Measurements from ENCODE around the gene DYNLT2. TPM values are rescaled to one million over a fixed set of nuclear protein-coding genes. Genes with fewer than 3 reads are reported as not detected.
A peak's percentile ranks its signal among the peaks of the same experiment; 100 is the strongest.

Gene DYNLT2
- total RNA-seq (2014; rRNA removed; shearing (Covaris generic)): 1.2 and 1.3 TPM in 2 replicates
- polyA plus RNA-seq (2014; cell fraction: nucleus; rRNA removed): 3.1 and 6.7 TPM in 2 replicates

GRCh38 chr6:169751242-169752073 lies at the start of gene DYNLT2, which contains the start of gene ERMARD:
Gene DYNLT2 (minus strand): TSS chr6:169751572. CDS start chr6:169751458, 114 bp downstream.
Gene ERMARD (plus strand): TSS chr6:169751622. CDS start chr6:169751658, 36 bp downstream.
- DNase-seq (ENCODE audit: extremely low read depth, low read depth): peak; percentile 85

- DNase-seq (ENCODE audit: extremely low read depth, low read depth): no peak
These were observed 49.5 kb upstream of the DYNLT2 start for GRCh38 chr6:169800668-169801395.

- DNase-seq (ENCODE audit: extremely low read depth, low read depth): no peak
These were observed 48.8 kb upstream of the DYNLT2 start for GRCh38 chr6:169800116-169800667.

GRCh38 chr6:169799474-169799926 lies 48.1 kb upstream of the DYNLT2 start:
- no peak for DNase-seq (ENCODE audit: extremely low read depth, low read depth)

GRCh38 chr6:169798764-169799473 lies 47.5 kb upstream of the DYNLT2 start:
- DNase-seq (ENCODE audit: extremely low read depth, low read depth): no peak

GRCh38 chr6:169795196-169795595 lies 43.8 kb upstream of the DYNLT2 start:
- no peak for DNase-seq (ENCODE audit: extremely low read depth, low read depth)

GRCh38 chr6:169794317-169795055 lies 43.1 kb upstream of the DYNLT2 start:
- DNase-seq (ENCODE audit: extremely low read depth, low read depth): no peak

- no peak for DNase-seq (ENCODE audit: extremely low read depth, low read depth)
These were observed 42.0 kb upstream of the DYNLT2 start for GRCh38 chr6:169793408-169793807.

- DNase-seq (ENCODE audit: extremely low read depth, low read depth): no peak
These were observed 41.1 kb upstream of the DYNLT2 start for GRCh38 chr6:169792306-169793015.

GRCh38 chr6:169791721-169792131 lies 40.4 kb upstream of the DYNLT2 start:
- DNase-seq (ENCODE audit: extremely low read depth, low read depth): no peak

- DNase-seq (ENCODE audit: extremely low read depth, low read depth): peak; percentile 51
These were observed 38.9 kb upstream of the DYNLT2 start for GRCh38 chr6:169789944-169790927.

GRCh38 chr6:169789146-169789943 lies 38.0 kb upstream of the DYNLT2 start:
- no peak for DNase-seq (ENCODE audit: extremely low read depth, low read depth)

- DNase-seq (ENCODE audit: extremely low read depth, low read depth): no peak
These were observed 37.4 kb upstream of the DYNLT2 start for GRCh38 chr6:169788809-169789145.

- DNase-seq (ENCODE audit: extremely low read depth, low read depth): no peak
These were observed 36.4 kb upstream of the DYNLT2 start for GRCh38 chr6:169787797-169788196.

GRCh38 chr6:169786349-169786748 lies 35.0 kb upstream of the DYNLT2 start:
- DNase-seq (ENCODE audit: extremely low read depth, low read depth): no peak

GRCh38 chr6:169785566-169785965 lies 34.2 kb upstream of the DYNLT2 start:
- DNase-seq (ENCODE audit: extremely low read depth, low read depth): no peak

GRCh38 chr6:169784821-169785340 lies 33.5 kb upstream of the DYNLT2 start:
- DNase-seq (ENCODE audit: extremely low read depth, low read depth): no peak

All from NCI-H460 (cell line).